CD4-positive, alpha-beta T cell treated with Interleukin-2 at 100 ng/mL for 4 hours (primary cell): ENCODE results near the gene KIF15.
A peak's percentile ranks its signal among the peaks of the same experiment; 100 is the strongest.
"Not testable (repeated sequence)": the region's sequence is repeated elsewhere in the genome, so short reads cannot be mapped to it uniquely, and the experiment has no call there.

Experiments
- DNase-seq: peaks from one replicate; pipeline ENCODE4 v3.0.0-alpha.2; 2020; ENCODE audit warnings: low spot score

The KIF15 gene

GRCh38 chr3:44827196-44827595 lies 65.6 kb downstream of the KIF15 start:
- DNase-seq: no peak

DNA sequence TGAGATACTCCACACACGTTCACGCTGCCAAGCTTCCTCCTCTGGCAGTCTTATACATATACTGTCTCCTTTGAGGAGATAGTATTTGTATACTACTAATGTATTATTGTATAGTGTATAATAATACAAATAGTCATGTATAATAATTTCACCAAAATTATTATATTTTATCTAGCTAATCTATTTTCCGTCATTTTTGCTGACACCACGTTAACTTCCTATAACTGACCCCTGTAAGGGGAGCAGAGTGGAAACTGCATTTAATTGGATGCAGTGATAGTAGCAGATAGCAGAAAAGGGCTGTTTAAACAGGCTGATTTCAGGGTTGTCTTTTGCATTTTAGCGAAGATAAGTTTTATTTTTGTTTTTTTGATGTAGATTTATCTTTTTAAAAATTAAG lies 69.6 kb downstream of the KIF15 start:
- no peak for DNase-seq

DNA sequence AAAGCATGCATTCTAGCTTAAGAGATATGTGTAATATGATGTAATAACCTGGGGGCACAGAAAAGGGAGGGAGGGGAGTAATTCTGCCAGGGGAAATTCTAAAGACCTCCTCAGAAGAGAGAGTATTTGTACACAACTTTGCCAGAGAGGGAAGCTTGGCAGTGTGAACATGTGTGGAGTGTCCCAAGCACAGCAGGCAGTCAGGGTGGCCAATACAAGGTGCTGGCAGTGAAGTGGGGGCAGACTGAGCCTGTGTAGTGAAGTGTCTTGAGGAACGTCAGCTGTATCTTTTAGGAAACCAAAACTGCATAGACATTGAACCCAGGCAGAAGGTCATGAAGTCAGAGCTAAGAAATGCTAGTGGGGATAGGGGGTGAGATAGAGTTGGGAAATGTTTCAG lies 70.4 kb downstream of the KIF15 start:
- no peak for DNase-seq

DNA sequence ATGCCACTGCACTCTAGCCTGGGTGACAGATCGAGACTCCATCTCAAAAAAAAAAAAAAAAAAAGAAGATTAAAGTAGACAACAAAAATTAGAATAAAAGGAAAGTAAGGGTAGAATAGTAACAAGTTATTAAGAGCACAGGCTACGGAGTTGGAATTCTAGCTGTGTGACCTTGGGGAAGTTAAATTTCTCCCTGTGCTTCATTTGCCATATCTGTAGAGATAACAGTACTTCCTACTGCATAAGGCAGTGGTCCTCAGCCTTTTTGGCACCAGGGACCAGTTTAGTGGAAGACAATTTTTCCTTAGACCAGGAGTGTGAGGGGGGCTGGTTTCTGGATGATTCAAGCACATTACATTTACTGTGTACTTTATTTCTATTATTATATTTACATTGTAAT lies 71.4 kb downstream of the KIF15 start:
- no peak for DNase-seq

GRCh38 chr3:44833394-44833793 lies 71.8 kb downstream of the KIF15 start:
- no peak for DNase-seq

- DNase-seq: no peak
Measured at GRCh38 chr3:44835684-44836083, 74.1 kb downstream of the KIF15 start.

- no peak for DNase-seq
Measured at GRCh38 chr3:44842376-44842775, 80.8 kb downstream of the KIF15 start.

- DNase-seq: no peak
Measured at GRCh38 chr3:44845528-44846520, 84.2 kb downstream of the KIF15 start.

DNA sequence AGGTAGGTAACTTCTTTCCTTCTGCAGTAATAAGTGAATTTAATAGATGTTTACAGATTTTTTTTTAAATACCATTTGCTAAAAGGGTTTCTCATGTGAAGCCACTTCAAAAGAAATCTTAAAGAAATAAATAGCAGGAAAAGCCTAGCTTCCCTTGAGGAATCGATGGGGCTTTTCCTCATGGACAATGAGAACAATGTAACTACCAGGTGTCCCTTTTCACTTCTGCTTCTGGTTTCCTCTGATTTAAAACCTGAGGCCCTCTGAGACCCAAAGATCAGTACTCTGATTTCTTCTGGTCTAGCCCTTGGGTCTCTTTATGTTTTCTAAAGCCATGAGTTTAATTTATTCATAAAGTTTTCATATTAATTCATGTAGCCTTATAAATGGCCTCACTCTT lies 87.0 kb downstream of the KIF15 start:
- DNase-seq: no peak

GRCh38 chr3:44856663-44857062 lies 95.1 kb downstream of the KIF15 start:
- not testable (repeated sequence) for DNase-seq

DNA sequence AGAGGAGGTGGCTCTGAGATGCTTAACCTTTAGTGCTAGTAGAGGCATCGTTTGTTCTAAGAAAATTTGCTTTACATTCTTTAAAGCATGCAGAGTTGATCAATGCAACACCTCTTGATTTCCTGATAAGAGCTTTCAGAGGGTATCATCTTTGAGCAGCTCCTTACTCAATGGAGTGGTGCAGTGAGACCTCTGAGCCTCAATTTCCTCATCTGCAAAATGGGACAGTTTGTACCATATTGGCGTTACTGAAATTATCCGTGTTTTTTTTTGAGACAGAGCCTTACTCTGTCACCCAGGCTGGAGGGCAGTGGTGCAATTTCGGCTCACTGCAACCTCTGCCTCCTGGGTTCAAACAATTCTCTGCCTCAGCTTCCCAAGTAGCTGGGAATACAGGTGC lies 98.5 kb downstream of the KIF15 start:
- DNase-seq: no peak

GRCh38 chr3:44861412-44862225 lies 100.0 kb downstream of the KIF15 start, which contains the start of gene TMEM42:
TSS of gene TMEM42 (plus strand) at chr3:44861912. CDS start at chr3:44861925, 13 bp downstream.
- peak; percentile 89 for DNase-seq

DNA sequence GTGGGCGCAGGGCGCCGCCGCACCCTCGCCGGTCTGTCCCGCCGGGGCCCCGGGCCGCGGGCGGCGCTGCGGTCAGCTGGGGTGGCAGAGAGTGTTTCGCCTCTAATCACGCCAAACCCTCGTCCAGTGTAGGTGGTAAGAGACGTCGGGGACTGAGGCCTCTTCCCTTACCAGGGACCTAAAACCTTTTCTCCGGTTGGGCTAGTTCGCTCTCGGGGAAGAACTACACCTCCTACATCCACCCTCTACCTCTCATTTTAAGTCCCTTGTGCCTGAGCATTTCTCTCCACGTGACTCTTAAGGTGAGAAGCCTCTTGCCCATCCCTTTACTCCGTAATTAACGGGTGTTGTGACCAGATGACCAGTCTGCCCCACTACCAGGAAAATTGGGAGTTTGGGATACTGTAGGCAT lies 100.6 kb downstream of the KIF15 start:
- DNase-seq: peak; percentile 24

DNA sequence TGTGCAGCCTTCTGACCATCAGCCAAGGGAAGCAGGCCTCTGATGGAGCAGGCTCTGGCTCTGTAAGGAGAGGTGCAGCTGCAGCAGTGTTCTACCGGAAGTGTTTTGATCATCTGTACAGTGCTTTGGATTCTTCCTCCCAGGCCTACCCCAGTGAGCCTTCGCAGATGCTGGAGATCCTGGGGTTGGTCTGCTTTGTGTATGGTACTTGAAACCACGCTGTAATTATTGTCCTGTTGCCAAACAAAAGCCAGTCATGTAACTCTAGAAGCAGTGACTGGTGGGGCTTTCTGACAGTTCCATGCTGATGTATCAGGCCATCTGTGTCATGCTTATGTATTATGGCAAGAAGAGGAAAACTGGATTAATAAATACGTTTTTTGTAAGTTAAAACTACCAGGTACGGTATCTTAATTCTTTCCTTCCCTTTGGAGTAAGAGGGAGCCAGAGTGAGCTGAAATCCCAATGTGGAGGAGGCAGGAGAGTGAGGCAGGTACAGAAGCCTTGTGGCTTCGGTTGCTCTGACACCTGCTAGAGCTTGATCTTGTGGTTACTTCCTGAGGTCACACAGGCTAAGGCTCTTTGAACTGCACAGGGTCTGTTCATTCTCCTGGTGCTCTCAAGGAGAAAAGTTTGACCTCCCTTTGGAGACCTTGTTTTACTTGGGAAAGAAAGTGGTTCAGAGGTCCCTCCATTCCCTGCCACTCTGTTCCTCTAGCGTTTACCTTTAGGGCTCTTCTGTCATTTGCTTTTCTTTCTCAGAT lies 103.9 kb downstream of the KIF15 start:
- peak; percentile 10 for DNase-seq

DNA sequence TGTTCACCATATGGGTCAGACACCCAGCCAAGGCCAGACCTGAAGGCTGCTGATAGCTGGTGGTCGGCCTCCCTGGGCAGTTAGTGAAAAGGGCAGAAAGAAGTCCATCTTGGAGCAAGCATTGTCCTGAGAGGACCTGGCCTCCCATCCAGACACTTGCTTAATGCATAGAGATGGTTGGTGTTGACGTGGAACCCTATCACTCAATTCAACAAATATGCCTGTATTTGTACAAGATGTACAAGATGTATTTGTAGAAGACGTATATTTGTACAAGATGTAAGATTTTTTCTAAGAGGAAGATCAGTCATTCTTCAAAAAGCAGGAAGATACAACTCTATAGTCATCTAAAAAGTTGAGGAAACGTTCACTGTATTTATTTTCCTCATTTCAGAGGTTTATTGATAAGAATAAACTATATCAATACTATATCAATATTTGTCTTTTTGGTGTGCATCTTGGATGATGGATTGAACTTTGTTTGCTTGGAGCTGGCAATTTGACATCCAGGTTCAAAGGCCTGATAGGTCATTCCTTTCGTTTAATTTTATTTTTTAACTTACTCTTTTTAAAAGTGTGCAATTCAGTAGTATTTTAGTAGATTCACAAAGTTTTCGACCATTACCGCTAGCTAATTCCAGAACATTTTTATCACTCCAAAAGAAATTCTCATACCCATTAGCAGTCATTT lies 106.0 kb downstream of the KIF15 start:
- no peak for DNase-seq

DNA sequence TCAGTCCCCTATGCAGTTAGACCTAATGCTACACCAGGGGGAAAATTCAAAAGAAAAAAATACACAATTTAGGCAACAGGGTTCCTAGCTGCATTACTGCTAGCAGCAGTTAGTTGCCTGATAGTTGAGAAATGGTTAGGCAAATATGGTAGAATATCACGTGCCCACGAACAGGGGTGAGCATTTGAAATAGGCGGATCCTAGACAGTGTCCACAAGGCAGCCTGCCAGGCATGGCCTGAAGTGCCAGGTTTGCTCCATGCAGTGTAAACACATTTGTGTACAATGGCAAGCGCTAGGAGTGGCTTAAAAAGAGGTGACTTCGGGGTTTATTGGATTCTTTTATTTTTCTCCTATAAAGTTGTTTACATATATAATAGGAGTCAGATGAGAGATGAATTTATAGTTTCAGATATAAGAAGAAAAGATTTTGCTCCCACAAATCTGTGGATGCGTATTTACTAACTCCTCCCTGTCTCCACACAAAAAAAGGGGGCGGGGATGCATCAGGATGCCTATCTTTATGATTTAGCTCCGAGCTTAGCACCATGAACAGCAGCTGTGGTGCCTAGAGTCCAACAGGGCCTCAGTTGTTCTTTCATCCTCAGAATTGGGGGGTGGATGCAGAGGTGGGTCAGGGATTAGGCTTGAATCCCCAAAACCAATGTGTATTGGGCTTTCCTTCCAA lies 108.9 kb downstream of the KIF15 start:
- DNase-seq: no peak

DNA sequence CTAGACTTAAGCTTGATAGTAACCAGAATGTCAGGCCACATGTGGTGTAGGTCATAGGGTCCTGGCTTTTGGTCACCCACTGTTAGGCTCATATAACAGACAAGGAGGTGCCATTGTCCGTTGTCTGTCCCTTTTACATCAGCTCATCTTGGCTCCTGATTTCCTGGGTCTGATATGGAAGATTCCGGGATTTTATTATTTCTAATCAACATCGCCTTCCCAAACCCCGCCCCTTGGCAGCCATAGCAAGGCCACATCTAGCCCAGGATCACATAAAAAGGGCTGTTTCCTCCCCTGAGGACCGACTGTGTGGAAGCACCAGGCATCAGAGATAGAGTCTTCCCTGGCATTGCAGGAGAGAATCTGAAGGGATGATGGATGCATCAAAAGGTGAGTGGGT lies 112.7 kb downstream of the KIF15 start, which contains the start of gene TGM4:
TSS of gene TGM4 (plus strand) at position 301 of the 400 bp plus-strand sequence. CDS start at position 372, 71 bp downstream.
- DNase-seq: no peak

GRCh38 chr3:44875596-44875995 lies 114.0 kb downstream of the KIF15 start:
- no peak for DNase-seq

DNA sequence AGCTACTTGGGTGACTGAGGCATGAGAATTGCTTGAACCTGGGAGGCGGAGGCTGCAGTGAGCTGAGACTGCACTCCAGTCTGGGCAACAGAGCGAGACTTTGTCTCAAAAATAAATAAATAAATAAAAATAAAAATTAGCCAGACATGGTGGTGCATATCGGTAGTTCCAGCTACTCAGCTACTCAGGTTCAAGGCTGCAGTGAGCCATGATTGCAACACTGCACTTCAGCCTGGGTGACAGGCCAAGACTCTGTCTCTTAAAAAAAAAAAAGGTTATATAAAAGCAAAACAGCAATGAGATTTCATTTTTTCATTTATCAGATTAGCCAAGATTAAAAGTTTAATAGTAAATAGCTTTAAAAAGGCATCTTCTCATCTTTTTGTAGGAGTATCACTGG lies 115.7 kb downstream of the KIF15 start:
- DNase-seq: no peak

DNA sequence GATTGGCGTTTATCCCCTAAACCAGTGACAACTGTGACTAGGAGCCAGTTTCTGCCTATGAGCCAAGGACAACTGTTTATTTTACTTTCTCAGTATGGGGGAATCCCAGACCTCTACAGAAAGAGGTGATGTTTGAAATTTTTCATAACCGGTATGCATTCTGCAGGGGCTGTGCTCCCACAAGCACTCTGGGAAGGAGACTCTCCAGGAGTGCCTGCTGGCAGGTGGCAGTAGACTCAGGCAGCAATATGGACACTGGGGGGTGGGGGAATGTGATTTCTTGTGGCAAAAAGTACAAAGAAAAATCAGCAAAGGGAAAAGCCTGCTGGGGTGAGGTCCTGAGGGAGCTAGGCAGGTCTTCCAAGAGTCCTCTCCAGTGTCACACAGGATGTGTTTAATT lies 118.7 kb downstream of the KIF15 start:
- DNase-seq: no peak
